T47D (cell line): ENCODE data around the gene BCL2L14.
"Not testable (repeated sequence)": the region's sequence is repeated elsewhere in the genome, so short reads cannot be mapped to it uniquely, and the experiment has no call there.

Source experiments
- DNase-seq, 2 experiments: peaks; one replicate each; pipeline versions ENCODE4 v3.0.0 to v3.0.0-alpha.2; 2011 to 2012; ENCODE audit warnings: low read depth in 1 of 2, low spot score in 1 of 2
- JUND ChIP-seq: IDR thresholded peaks from 2 replicates; pipeline ENCODE4 v1.6.1; 2012; ENCODE audit warnings: low read depth
- in situ Hi-C: cut with HindIII; loops from 2 replicates; pipeline ENCODE4 v1.10.0; 2016; ENCODE audit warnings: low sequenced_read_pairs, low pct_unique_long_range_greater_than_20kb

The BCL2L14 gene

GRCh38 chr12:12097891-12098690 lies 27.4 kb downstream of the BCL2L14 start:
- DNase-seq: no peak
- TF ChIP-seq JUND: no peak
- in situ Hi-C loops: no loop called here

- in situ Hi-C loops: no loop called here
- TF ChIP-seq JUND: no peak
- DNase-seq: no peak
Observed at GRCh38 chr12:12098691-12099015, 27.9 kb downstream of the BCL2L14 start.

GRCh38 chr12:12099102-12099501 lies 28.4 kb downstream of the BCL2L14 start:
- in situ Hi-C loops: no loop called here
- no peak for DNase-seq
- TF ChIP-seq JUND: no peak

- no peak for DNase-seq
- in situ Hi-C loops: no loop called here
- no peak for TF ChIP-seq JUND
Observed at GRCh38 chr12:12107678-12108077, 36.9 kb downstream of the BCL2L14 start.

- in situ Hi-C loops: no loop called here
- no peak for TF ChIP-seq JUND
- DNase-seq: no peak
Observed at GRCh38 chr12:12108441-12109058, 37.8 kb downstream of the BCL2L14 start.

DNA sequence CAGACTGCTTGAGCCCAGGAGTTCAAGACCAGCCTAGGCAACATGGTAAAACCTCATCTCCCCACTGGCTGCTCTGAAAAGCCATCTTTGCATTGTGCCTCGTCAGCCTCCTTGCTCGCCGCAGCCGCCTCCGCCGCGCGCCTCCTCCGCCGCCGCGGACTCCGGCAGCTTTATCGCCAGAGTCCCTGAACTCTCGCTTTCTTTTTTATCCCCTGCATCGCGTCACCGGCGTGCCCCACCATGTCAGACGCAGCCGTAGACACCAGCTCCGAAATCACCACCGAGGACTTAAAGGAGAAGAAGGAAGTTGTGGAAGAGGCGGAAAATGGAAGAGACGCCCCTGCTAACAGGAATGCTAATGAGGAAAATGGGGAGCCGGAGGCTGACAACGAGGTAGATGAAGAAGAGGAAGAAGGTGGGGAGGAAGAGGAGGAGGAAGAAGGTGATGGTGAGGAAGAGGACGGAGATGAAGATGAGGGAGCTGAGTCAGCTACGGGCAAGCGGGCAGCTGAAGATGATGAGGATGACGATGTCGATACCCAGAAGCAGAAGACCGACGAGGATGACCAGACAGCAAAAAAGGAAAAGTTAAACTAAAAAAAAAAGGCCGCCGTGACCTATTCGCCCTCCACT lies 40.3 kb downstream of the BCL2L14 start:
- DNase-seq, in situ Hi-C loops: not testable (repeated sequence)

GRCh38 chr12:12115514-12115913 lies 44.8 kb downstream of the BCL2L14 start:
- in situ Hi-C loops: no loop called here
- TF ChIP-seq JUND: no peak
- no peak for DNase-seq

DNA sequence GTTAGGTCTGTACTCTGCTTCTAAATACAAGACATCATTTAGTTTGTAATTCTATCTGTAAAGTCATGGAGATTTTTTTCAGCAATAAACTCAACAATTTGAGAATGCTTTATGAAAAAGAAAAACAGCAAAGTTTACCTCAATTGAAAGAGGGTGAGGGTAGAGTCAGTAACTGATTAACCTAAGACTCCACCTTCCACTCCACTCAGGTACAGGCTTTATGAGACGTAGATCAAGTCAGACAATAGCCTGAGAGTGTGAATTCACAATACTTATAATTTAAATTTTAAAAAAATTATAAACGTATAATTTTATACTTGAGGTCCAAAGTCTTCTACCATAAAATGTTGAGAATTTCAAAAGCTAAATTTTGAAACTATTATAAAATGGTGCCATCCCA lies 45.9 kb downstream of the BCL2L14 start:
- DNase-seq: no peak
- in situ Hi-C loops: no loop called here
- no peak for TF ChIP-seq JUND

- no peak for TF ChIP-seq JUND
- no peak for DNase-seq
- in situ Hi-C loops: no loop called here
Observed at GRCh38 chr12:12121061-12121460, 50.3 kb downstream of the BCL2L14 start.

DNA sequence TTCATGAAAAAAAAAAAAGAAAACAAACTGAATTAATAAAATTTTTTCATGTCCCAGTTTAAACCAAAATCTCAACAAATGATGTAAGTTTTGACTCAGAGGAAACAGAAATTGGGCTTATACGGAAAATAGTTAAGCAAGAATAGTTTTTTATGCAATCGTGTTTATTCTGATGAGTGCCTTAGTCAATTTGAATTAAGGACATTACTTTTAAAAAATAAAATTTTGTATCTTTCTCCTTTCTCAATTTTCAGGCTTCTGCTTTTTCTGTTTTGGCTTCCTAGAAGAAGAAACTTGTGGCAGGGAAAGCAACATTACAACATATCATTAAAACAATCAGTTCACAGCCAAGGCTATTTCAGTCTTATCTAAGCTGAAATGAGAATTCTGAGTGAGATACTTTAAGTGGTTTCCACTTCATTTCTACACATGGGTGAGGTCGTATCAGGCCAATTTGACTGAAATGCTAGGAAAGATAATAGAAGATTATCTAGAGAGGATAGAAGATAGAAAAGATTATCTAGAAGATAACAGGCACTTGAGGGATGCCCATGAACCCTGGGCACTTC lies 52.4 kb downstream of the BCL2L14 start:
- DNase-seq: no peak
- in situ Hi-C loops: no loop called here
- no peak for TF ChIP-seq JUND

DNA sequence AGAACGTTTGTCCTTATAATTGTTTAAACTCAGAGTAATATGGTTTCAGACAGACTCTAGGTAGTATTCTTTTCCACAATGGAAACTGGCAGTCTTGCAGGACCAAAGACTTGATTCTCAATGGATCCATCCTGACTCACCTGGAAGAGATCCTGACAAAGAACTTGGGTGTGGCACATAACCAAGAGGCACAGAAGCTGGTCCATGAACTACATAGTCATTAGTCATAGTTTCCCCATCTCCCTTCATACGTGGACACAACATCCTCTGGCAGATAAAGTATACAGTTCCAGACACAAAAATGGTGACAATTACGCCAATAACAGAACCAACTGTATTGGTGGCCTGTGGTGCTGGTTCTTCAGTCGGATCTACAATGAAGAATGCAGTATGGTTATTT lies 55.8 kb downstream of the BCL2L14 start:
- no peak for TF ChIP-seq JUND
- in situ Hi-C loops: no loop called here
- DNase-seq: no peak

DNA sequence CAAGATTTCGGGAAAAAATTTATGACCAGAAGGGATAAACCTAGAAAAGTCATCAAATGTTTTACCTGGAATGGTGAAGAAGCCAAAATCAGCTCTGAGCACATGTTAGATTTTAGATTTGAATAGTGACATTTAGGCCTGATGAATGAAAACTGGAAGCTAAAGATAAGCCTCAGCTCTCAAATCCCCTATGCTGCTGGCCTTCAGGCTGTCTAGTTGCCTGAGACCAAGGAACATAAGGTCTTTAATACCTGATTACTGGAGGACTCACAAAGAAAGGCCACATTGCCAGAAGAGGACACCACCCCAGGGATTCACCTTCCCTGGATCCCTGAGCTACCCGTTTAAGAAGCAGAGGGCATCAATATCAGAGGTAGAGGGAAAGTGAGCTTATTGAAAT lies 56.6 kb downstream of the BCL2L14 start:
- DNase-seq: no peak
- in situ Hi-C loops: no loop called here
- no peak for TF ChIP-seq JUND

DNA sequence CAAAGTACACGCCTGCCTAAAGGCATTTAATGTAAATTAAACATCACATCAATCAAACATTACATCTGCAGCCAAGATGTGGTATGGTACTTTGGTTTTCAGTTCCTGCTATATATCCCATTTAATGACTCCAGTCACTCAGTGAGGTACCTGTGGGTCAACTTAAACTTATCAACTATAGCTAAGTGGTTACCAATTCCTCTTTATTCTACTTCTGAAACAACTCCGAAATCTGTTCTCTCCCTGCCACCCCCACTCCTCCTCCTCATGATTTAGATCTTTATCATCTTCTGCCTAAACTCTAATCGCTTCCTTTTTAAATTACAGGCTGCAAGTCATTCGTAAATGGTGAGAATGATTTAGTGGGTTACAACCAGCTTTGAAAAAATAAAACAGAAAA lies 57.9 kb downstream of the BCL2L14 start:
- no peak for DNase-seq
- in situ Hi-C loops: no loop called here
- no peak for TF ChIP-seq JUND

- in situ Hi-C loops: no loop called here
- no peak for DNase-seq
- no peak for TF ChIP-seq JUND
Observed at GRCh38 chr12:12133259-12133658, 62.5 kb downstream of the BCL2L14 start.
